ENCODE results near the gene PDILT. TPM values are rescaled to one million over a fixed set of nuclear protein-coding genes. Genes with fewer than 3 reads are reported as not detected.
"Not testable (repeated sequence)": the region's sequence is repeated elsewhere in the genome, so short reads cannot be mapped to it uniquely, and the experiment has no call there.

The PDILT gene
- polyA plus RNA-seq, 3 donors = 1.3 to 9.2 TPM; not detected in 1

- 46 to 66% (median 62%) methylated on average over 5 of the region's 5 CpGs for WGBS, 3 donors
- no peak overlapping the region for H3K27ac ChIP-seq (ENCODE audit: low read depth, low read length)
Observed at GRCh38 chr16:20333120-20333519, 71.4 kb downstream of the PDILT start.

GRCh38 chr16:20332411-20332810 lies 72.1 kb downstream of the PDILT start:
- 56 to 92% (median 84%) methylated on average over 8 of the region's 8 CpGs for WGBS, 3 donors
- H3K27ac ChIP-seq (ENCODE audit: low read depth, low read length) = no peak overlapping the region

DNA sequence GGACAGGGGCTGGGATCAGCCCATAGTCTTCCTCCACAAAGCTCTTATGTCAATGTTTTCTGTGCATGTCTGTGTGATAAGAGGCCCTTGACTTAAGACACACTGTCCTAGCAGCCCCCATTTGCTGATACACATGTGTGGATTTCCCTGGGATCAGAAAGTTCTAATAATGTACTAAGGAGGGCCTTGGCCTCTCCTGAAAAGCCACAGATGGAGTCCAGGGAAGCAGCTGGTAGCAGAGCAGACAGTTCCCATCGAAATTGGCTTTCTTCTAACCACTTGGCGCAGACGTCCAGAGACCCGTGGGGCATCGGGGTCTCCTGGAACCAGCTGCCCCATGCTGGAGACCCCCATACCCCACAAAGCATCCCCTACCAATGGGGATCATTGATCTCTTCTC lies 72.9 kb downstream of the PDILT start:
- WGBS, 3 donors = 40 to 89% (median 81%) methylated on average over 5 of the region's 5 CpGs
- H3K27ac ChIP-seq (ENCODE audit: low read depth, low read length) = no peak overlapping the region

GRCh38 chr16:20329392-20330138 lies 75.0 kb downstream of the PDILT start:
- H3K27ac ChIP-seq (ENCODE audit: low read depth, low read length) = no peak overlapping the region
- WGBS, 3 donors = 66 to 83% (median 70%) methylated on average over 5 of the region's 5 CpGs

GRCh38 chr16:20327444-20328041 lies 77.0 kb downstream of the PDILT start, which contains the start of gene GP2:
Gene GP2 (minus strand): TSS chr16:20327513. CDS start chr16:20326431, 1,082 bp downstream.
- H3K27ac ChIP-seq (ENCODE audit: low read depth, low read length) = no peak within 1 kb of the TSS
- WGBS, 3 donors = 29 to 79% (median 76%) methylated on average over 7 of the region's 7 CpGs

DNA sequence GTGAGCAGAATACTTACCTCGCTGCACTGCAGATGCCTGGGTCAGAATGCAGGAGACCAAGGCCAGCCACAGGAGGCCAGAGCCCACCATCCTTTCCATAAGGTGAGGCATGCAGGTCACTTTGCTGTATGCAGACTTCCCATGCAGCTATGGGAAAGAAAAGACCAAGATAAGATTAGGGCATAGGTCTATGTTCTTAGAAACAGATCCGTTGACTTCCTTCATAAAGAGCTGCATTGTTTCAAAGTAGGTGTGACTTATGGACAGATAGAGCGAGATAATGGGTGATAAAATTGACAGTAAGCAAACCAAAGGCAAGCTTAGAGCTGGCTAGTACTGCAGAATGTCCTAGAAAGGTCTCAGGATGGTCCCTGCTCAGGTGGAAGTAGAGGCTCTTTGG lies 78.2 kb downstream of the PDILT start:
- WGBS, 3 donors = 38 to 77% (median 71%) methylated on average over 3 of the region's 3 CpGs

GRCh38 chr16:20325005-20325404 lies 79.5 kb downstream of the PDILT start:
- 41 to 73% (median 53%) methylated on average over 3 of the region's 3 CpGs for WGBS, 3 donors

More for the DNA sequence above, 78.2 kb downstream of the PDILT start:
- H3K27ac ChIP-seq (ENCODE audit: low read depth, low read length) = no peak overlapping the region

GRCh38 chr16:20323591-20324117 lies 80.9 kb downstream of the PDILT start:
- H3K27ac ChIP-seq (ENCODE audit: low read depth, low read length) = no peak overlapping the region
- 52 to 81% (median 73%) methylated on average over 9 of the region's 9 CpGs for WGBS, 3 donors

More at GRCh38 chr16:20325005-20325404, 79.5 kb downstream of the PDILT start:
- H3K27ac ChIP-seq (ENCODE audit: low read depth, low read length) = no peak overlapping the region

DNA sequence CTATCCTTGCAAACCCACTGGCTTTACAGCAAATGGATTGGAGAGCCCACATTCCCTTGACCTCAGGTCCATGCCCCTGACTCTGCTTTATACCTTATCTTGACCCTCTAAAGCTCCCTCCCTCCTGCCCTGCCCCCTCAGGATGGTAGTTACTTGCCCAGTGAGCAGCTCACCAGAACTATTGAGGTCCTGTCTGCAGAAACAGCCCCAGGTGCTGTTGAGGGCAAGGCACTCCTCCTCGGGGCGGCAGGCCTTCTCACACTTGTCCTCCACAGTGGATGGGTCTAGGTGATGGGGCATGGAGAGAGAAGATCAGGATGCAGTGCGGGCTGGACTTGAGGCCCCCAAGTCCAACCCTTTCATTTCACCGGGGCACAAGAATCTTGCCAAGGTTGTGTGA lies 81.8 kb downstream of the PDILT start:
- H3K27ac ChIP-seq (ENCODE audit: low read depth, low read length) = no peak overlapping the region
- WGBS, 3 donors = 58 to 86% (median 82%) methylated on average over 4 of the region's 4 CpGs

DNA sequence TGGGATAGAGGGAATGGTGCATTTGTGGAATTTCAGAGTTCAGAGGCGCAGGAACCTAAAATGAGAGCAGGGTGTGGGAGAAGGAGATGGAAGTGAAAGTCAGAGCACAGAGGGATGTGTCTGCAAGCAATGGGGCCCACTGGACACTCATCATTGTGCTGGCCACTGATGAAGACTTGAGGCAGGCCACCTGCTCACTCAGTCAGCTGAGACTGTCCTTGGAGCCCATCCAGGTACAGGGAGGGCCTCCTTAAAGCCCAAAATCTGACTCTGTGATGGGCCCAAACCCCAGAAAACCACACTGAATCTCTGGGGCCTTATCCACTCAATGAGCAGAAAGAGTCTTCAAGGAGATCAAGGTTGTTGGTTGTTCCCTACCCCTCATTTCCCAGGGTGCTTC lies 82.9 kb downstream of the PDILT start:
- 75 to 80% (median 78%) methylated on average over 1 of the region's 1 CpG for WGBS, 3 donors
- H3K27ac ChIP-seq (ENCODE audit: low read depth, low read length) = no peak overlapping the region

GRCh38 chr16:20321051-20321450 lies 83.5 kb downstream of the PDILT start:
- 71 to 94% (median 94%) methylated on average over 2 of the region's 2 CpGs for WGBS, 3 donors
- not testable (repeated sequence) for H3K27ac ChIP-seq (ENCODE audit: low read depth, low read length)

- H3K27ac ChIP-seq (ENCODE audit: low read depth, low read length) = no peak overlapping the region
Observed at GRCh38 chr16:20320592-20320991, 83.9 kb downstream of the PDILT start.

DNA sequence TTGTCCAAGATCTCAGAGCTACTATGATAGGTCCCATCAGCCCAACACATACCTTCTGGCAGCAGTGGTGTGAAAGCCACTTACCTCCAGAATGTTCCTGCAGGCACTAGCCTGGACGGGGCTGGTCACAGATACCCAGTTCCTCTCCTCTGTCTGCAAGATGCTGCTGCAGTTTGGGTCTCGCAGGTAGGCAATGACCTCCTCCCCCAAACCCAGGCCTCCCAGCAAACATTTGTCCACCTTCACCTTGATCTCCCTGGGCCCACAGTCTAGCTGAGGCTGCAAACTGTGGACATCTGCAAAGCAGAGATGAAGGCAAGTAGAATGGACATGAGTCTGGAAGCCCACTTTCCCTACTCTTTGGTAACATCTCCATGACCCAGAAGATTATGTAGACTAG lies 84.4 kb downstream of the PDILT start:
- 55 to 92% (median 83%) methylated on average over 2 of the region's 2 CpGs for WGBS, 3 donors
- no peak overlapping the region for H3K27ac ChIP-seq (ENCODE audit: low read depth, low read length)

DNA sequence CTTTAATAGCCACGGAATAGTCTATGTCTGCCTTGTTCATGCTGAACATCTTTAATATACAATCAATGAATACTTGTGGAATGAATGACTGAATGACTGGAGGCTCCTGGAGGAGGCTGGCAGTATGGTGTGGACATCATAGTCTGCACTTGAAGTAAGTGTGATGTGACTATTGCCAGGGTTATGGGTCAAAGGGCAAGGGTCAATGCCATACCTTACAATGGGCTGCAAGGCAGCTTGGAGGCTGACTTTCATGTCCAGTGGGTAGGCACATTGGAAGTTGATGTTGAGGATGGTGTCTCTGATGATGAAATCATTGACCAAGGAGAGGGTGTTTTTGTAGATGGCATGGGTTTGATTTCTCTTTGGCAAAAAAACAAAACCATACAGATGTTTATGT lies 85.1 kb downstream of the PDILT start:
- 46 to 89% (median 67%) methylated on average over 1 of the region's 1 CpG for WGBS, 3 donors

GRCh38 chr16:20318437-20318836 lies 86.1 kb downstream of the PDILT start:
- H3K27ac ChIP-seq (ENCODE audit: low read depth, low read length) = no peak overlapping the region
- WGBS, 3 donors = 34 to 63% (median 43%) methylated on average over 3 of the region's 3 CpGs

More for the DNA sequence above, 85.1 kb downstream of the PDILT start:
- no peak overlapping the region for H3K27ac ChIP-seq (ENCODE audit: low read depth, low read length)

GRCh38 chr16:20318006-20318405 lies 86.5 kb downstream of the PDILT start:
- no peak overlapping the region for H3K27ac ChIP-seq (ENCODE audit: low read depth, low read length)
- 40 to 73% (median 71%) methylated on average over 7 of the region's 7 CpGs for WGBS, 3 donors

DNA sequence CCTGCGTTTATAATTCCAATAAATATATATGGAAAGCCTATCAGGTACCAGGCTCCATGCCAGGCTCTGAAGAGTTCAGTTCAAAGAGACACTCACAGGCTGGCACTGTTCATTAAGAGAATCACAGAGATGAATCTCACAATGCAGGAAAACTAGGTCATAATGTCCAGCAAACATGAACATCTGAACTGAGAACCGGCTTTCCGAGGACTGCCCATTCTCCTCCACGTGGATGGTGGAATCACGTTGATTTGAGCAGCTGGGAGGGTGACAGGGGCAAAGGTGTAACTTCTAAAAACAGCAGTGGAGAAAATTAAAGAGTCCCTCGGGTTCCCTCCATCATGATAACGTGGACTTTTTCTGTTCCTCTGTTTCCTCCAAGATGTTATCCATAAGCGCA lies 87.4 kb downstream of the PDILT start:
- no peak overlapping the region for H3K27ac ChIP-seq (ENCODE audit: low read depth, low read length)
- WGBS, 3 donors = 43 to 62% (median 58%) methylated on average over 8 of the region's 8 CpGs

DNA sequence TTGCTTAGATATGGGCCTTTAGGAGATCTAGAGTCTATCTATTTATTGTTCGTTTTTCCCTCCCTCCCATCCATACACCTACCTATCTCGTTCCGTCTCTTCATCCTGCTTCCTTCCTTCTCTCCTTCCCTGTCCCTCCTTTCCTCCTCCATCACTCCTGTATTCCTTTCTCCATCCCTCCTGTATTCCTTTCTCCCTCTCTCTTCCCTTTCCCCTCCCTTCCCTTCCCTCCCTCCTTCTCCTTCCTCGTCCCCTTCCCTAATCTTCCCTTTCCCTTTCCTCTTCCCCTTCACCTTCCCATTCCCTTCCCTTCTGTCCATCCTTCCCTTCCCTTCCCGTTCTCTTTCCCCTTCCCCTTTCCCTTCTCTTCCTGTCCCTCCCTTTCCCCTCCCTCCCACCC lies 87.8 kb downstream of the PDILT start:
- H3K27ac ChIP-seq (ENCODE audit: low read depth, low read length) = no peak overlapping the region
- WGBS, 3 donors = 56 to 61% (median 57%) methylated on average over 5 of the region's 5 CpGs

DNA sequence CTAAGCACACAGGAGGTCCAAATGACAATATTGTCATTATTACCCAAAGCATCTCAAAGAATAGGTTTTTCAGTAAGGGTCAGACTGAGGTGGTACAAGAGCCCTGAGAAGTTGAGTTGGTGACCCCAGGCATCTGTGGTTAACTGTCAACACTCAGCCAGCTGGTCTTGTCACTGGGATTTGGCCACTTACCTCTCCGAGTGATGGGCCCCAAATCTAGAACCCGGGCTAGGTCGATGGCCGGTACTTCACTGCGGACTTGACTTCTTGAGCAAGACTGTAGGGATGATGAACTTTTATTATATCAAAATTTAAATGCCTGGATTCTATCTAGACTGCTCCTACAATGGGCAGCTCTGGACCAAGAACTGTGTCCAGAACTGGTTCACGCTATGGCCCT lies 88.8 kb downstream of the PDILT start:
- WGBS, 3 donors = 90 to 95% (median 95%) methylated on average over 6 of the region's 6 CpGs
- no peak overlapping the region for H3K27ac ChIP-seq (ENCODE audit: low read depth, low read length)

DNA sequence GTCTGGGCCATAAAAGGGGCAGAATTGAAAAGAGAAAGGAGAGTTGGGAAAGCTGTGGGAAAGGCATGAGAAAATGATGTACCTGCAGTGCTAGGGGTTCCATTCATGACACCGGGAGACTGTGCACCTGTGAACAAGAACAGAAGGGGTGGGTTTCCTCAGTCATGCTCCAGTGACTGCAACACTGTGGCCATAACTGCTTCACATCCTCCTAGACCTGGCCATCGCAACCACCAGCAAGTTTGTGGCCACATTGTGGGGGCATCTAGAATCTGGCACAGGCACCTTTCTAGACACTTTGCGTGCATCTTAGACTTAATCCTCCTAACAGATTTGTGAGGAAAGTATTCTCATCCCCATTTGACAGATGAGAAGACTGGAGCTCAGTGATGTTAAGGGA lies 90.0 kb downstream of the PDILT start:
- no peak overlapping the region for H3K27ac ChIP-seq (ENCODE audit: low read depth, low read length)
- 87 to 92% (median 91%) methylated on average over 3 of the region's 3 CpGs for WGBS, 3 donors
